GM23248 (cell line): ENCODE data around the gene ANTXR2. TPM values are rescaled to one million over a fixed set of nuclear protein-coding genes. Genes with fewer than 3 reads are reported as not detected.

Experiments used
- DNase-seq: peaks from one replicate; pipeline ENCODE4 v3.0.0-alpha.2; 2015
- H2AFZ ChIP-seq: fragments of 200-600 bp; sonication (generic); 2 replicates; pipeline ENCODE4 v1.6.1; 2016; ENCODE audit warnings: antibody characterized with exemption
- H3F3A ChIP-seq: fragments of 200-600 bp; sonication (generic); 2 replicates; pipeline ENCODE4 v1.6.1; 2016; ENCODE audit warnings: mild to moderate bottlenecking, antibody characterized with exemption, mixed run types; ENCODE audit not compliant: insufficient read depth
- H3K27ac ChIP-seq: fragments of 200-600 bp; sonication (generic); 2 replicates; pipeline ENCODE4 v1.5.1; 2016; ENCODE audit warnings: mild to moderate bottlenecking
- H3K27me3 ChIP-seq: fragments of 200-600 bp; sonication (generic); replicated peaks from 2 replicates; pipeline ENCODE4 v1.6.1; 2016; ENCODE audit warnings: mild to moderate bottlenecking; ENCODE audit not compliant: insufficient read depth
- H3K36me3 ChIP-seq: fragments of 200-600 bp; sonication (generic); 2 replicates; pipeline ENCODE4 v1.6.1; 2016; ENCODE audit warnings: low read depth, mild to moderate bottlenecking
- H3K4me1 ChIP-seq: fragments of 200-600 bp; sonication (generic); 2 replicates; pipeline ENCODE4 v1.6.1; 2016; ENCODE audit warnings: mild to moderate bottlenecking; ENCODE audit not compliant: insufficient read depth
- H3K4me2 ChIP-seq: fragments of 200-600 bp; sonication (generic); one replicate; pipeline ENCODE4 v1.6.1; 2016; ENCODE audit warnings: mild to moderate bottlenecking; ENCODE audit not compliant: unreplicated experiment
- H3K4me3 ChIP-seq: fragments of 200-600 bp; sonication (generic); 2 replicates; pipeline ENCODE4 v1.5.1; 2016; ENCODE audit warnings: mild to moderate bottlenecking
- H3K79me2 ChIP-seq: fragments of 200-600 bp; sonication (generic); 2 replicates; pipeline ENCODE4 v1.6.1; 2016; ENCODE audit warnings: mild to moderate bottlenecking; ENCODE audit not compliant: insufficient read depth
- H3K9ac ChIP-seq: fragments of 200-600 bp; sonication (generic); 2 replicates; pipeline ENCODE4 v1.6.1; 2016; ENCODE audit warnings: mild to moderate bottlenecking
- H3K9me2 ChIP-seq: fragments of 200-600 bp; sonication (generic); 2 replicates; pipeline ENCODE4 v1.6.1; 2016; ENCODE audit warnings: mixed run types, mild to moderate bottlenecking, moderate library complexity; ENCODE audit not compliant: insufficient read depth
- H3K9me3 ChIP-seq: fragments of 200-600 bp; sonication (generic); one replicate; pipeline ENCODE4 v1.6.1; 2017; ENCODE audit warnings: low read depth
- H4K20me1 ChIP-seq: fragments of 200-600 bp; sonication (generic); 2 replicates; pipeline ENCODE4 v1.6.0; 2016; ENCODE audit not compliant: insufficient read depth
- EZH2 ChIP-seq: fragments of 200-600 bp; sonication (generic); IDR thresholded peaks from 2 replicates; pipeline ENCODE4 v1.6.1; 2018; ENCODE audit warnings: antibody characterized with exemption, mild to moderate bottlenecking; ENCODE audit not compliant: insufficient read depth, poor library complexity, severe bottlenecking
- EZH2phosphoT487 ChIP-seq: fragments of 200-600 bp; sonication (generic); IDR thresholded peaks from 2 replicates; pipeline ENCODE4 v1.6.1; 2018; ENCODE audit warnings: antibody characterized with exemption, moderate library complexity, mild to moderate bottlenecking, low read depth; ENCODE audit not compliant: insufficient read depth
- WGBS, 2 experiments: methylation state at CpG; one replicate each; pipeline ENCODE4 v1.1.6; 2015 to 2017; ENCODE audit warnings: low lambda C conversion rate in 2 of 2, low coverage in 1 of 2; ENCODE audit errors: missing lambda C conversion rate in 2 of 2; 5-methylcytosine and 5-hydroxymethylcytosine counted together
- in situ Hi-C: fragments of 300-500 bp; cut with MboI; formaldehyde crosslinking; loops from 2 replicates; pipeline ENCODE4 v1.15.0; 2020
- polyA plus RNA-seq: library from polyadenylated mRNA; unstranded; fragments of >200 nt; fragmentation: Nextera tagmentation; extraction: Ambion mirVana; gene quantifications from 2 replicates; pipeline ENCODE4 v1.2.1, GENCODE V29; 2016
- total RNA-seq: library from RNA; depleted of rRNA; stranded (reverse); fragments of >200 nt; shearing (Covaris generic); gene quantifications from 2 replicates; pipeline ENCODE4 v1.2.3, GENCODE V29; 2014

ANTXR2 gene
- total and polyA plus RNA-seq, 2 experiments from 2014 or later = 77.2 to 87.5 TPM

GRCh38 chr4:80012291-80012690 lies 60.7 kb downstream of the ANTXR2 start:
- in situ Hi-C loops = no loop called here
- peaks cover 19% of the 10 kb centered on the region; the same call in 1 of the 2 replicates for H3K36me3 ChIP-seq
- peaks cover 27% of the 10 kb centered on the region for H3K4me1 ChIP-seq
- TF ChIP-seq EZH2phosphoT487 (no peak), EZH2 (no peak)
- no peaks in the 10 kb centered on the region for H3K9me3 ChIP-seq
- H3K27ac ChIP-seq = peak overlapping the region; percentile 59
- no peak for DNase-seq
- H3F3A ChIP-seq = peaks cover 37% of the 10 kb centered on the region
- H3K9me2 ChIP-seq = no peaks in the 10 kb centered on the region
- peak overlapping the region; percentile 17; the same call in 1 of the 2 replicates for H3K9ac ChIP-seq
- H3K27me3 ChIP-seq = no peaks in the 10 kb centered on the region
- WGBS, 2 experiments = 86 to 97% methylated on average over 1 of the region's 1 CpG
- no peak overlapping the region for H3K4me3 ChIP-seq
- peak overlapping the region; percentile 69 for H3K4me2 ChIP-seq
- H2AFZ ChIP-seq = no peak overlapping the region
- no peaks in the 10 kb centered on the region for H4K20me1 ChIP-seq
- peaks cover 12% of the 10 kb centered on the region for H3K79me2 ChIP-seq

- Histone ChIP-seq H4K20me1 (no peaks in the 10 kb centered on the region), H3K36me3 (peaks cover 24% of the 10 kb centered on the region; the same call in 1 of the 2 replicates), H2AFZ (peak overlapping the region; percentile 38; the same call in 1 of the 2 replicates), H3F3A (peaks cover 33% of the 10 kb centered on the region), H3K4me1 (peaks cover 22% of the 10 kb centered on the region), H3K9ac (peak overlapping the region; percentile 17), H3K9me2 (no peaks in the 10 kb centered on the region), H3K27ac (peak overlapping the region; percentile 59), H3K27me3 (no peaks in the 10 kb centered on the region), H3K79me2 (peaks cover 13% of the 10 kb centered on the region), H3K4me2 (peak overlapping the region; percentile 69), H3K9me3 (no peaks in the 10 kb centered on the region), H3K4me3 (peak overlapping the region; percentile 27; the same call in 1 of the 2 replicates)
- TF ChIP-seq EZH2 (no peak), EZH2phosphoT487 (no peak)
- in situ Hi-C loops = no loop called here
- peak; percentile 70 for DNase-seq
- WGBS, 2 experiments = 15 to 20% methylated on average over 3 of the region's 3 CpGs
Measured at GRCh38 chr4:80011636-80012236, 61.3 kb downstream of the ANTXR2 start.

GRCh38 chr4:80010316-80010715 lies 62.7 kb downstream of the ANTXR2 start:
- no peak for TF ChIP-seq EZH2
- TF ChIP-seq EZH2phosphoT487 = no peak
- no peak overlapping the region for H3K4me3 ChIP-seq
- DNase-seq = no peak
- no peaks in the 10 kb centered on the region for H3K9me2 ChIP-seq
- in situ Hi-C loops = no loop called here
- peaks cover 14% of the 10 kb centered on the region for H3K4me1 ChIP-seq
- H3K27ac ChIP-seq = no peak overlapping the region
- H4K20me1 ChIP-seq = no peaks in the 10 kb centered on the region
- peaks cover 27% of the 10 kb centered on the region; the same call in 1 of the 2 replicates for H3K36me3 ChIP-seq
- no peaks in the 10 kb centered on the region for H3K9me3 ChIP-seq
- no peak overlapping the region for H3K4me2 ChIP-seq
- no peak overlapping the region for H2AFZ ChIP-seq
- H3K27me3 ChIP-seq = no peaks in the 10 kb centered on the region
- no peak overlapping the region for H3K9ac ChIP-seq
- peaks cover 13% of the 10 kb centered on the region for H3K79me2 ChIP-seq
- peaks cover 29% of the 10 kb centered on the region for H3F3A ChIP-seq

- Histone ChIP-seq H3F3A (peaks cover 34% of the 10 kb centered on the region), H3K27ac (no peak overlapping the region), H3K27me3 (no peaks in the 10 kb centered on the region), H3K4me3 (no peak overlapping the region), H3K9me3 (no peaks in the 10 kb centered on the region), H3K36me3 (peaks cover 25% of the 10 kb centered on the region; the same call in 1 of the 2 replicates), H3K9me2 (no peaks in the 10 kb centered on the region), H3K4me2 (no peak overlapping the region), H2AFZ (no peak overlapping the region), H4K20me1 (no peaks in the 10 kb centered on the region), H3K9ac (no peak overlapping the region), H3K79me2 (peaks cover 7% of the 10 kb centered on the region), H3K4me1 (peaks cover 14% of the 10 kb centered on the region)
- in situ Hi-C loops = no loop called here
- DNase-seq = no peak
- no peak for TF ChIP-seq EZH2phosphoT487
- no peak for TF ChIP-seq EZH2
Measured at GRCh38 chr4:80009806-80010205, 63.2 kb downstream of the ANTXR2 start.
